Umbilical cord (tissue), 2 donors: ENCODE results near the gene ZNF609. TPM values are rescaled to one million over a fixed set of nuclear protein-coding genes. Genes with fewer than 3 reads are reported as not detected.

Experiments used
- DNase-seq: peaks from one replicate; pipeline ENCODE4 v3.0.0-alpha.2; 2015; ENCODE audit warnings: low spot score
- total RNA-seq: library from RNA; depleted of rRNA; stranded (reverse); fragments of >200 nt; gene quantifications from one replicate; pipeline ENCODE4 v1.2.3, GENCODE V29; 2014; ENCODE audit warnings: low replicate concordance; ENCODE audit not compliant: insufficient read depth

Gene ZNF609
- total RNA-seq, 1 donor from 2014 or later, result 14.4 TPM

GRCh38 chr15:64651601-64652191 lies 191.3 kb downstream of the ZNF609 start:
- DNase-seq, result no peak

- DNase-seq, result no peak
Observed at GRCh38 chr15:64653757-64654156, 193.4 kb downstream of the ZNF609 start.

DNA sequence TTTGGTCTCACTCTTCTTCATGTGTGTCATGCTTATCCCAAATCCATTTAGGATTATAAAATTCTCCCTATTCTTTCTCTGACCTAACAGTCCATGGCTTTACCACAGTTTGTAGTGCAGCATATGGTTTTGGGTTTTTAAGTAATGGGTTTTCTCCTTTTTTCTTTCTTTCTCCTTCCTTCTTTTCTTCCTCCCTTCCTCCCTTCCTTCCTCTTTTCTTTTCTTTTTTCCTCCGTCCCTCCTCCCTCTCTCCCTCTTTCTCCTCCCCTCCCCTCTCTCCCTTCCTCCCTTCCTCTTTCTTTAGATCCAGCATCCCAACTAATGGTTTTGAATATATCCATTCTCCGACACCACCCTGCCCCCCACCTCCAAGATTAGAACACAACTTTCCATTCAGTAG lies 196.1 kb downstream of the ZNF609 start:
- no peak for DNase-seq

DNA sequence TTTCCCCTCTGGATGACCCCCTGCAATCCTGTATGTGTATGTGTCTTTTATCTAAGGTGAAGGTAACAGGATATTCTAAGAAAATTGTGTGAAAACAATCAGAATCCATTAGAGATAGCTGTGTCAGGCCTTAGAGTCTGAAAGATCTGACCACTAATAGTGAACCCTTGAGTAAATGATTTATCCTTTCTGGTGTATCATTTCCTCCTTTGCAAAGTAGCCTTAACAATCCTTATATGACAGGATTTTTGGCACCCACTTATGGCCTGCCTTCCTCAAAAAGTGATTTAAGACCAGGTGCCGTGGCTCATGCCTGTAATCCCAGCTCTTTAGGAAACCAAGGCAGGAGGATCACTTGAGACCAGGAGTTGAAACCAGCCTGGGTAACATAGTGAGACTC lies 204.8 kb downstream of the ZNF609 start:
- no peak for DNase-seq

DNA sequence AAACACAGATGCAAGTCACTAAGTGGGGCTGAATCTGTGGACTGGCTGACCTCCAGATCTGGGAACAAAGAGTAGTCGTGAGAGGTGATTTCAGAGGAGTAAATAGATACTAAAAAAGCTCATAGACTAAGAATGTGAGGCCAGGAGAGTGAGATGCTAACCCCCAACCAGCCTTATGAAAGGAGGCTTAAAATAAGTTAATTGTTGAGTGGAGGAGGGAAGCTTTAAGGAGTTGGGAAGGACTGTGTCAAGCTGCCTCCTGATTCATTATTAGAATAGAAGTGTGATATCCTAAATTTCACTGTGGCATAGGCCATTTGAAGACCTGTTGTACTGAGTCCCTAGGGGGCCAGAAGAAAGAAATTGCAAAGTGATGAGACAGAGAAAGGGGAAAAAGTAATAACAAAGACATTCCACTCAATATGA lies 207.4 kb downstream of the ZNF609 start:
- no peak for DNase-seq

GRCh38 chr15:64673866-64674265 lies 213.5 kb downstream of the ZNF609 start:
- DNase-seq, result no peak

DNA sequence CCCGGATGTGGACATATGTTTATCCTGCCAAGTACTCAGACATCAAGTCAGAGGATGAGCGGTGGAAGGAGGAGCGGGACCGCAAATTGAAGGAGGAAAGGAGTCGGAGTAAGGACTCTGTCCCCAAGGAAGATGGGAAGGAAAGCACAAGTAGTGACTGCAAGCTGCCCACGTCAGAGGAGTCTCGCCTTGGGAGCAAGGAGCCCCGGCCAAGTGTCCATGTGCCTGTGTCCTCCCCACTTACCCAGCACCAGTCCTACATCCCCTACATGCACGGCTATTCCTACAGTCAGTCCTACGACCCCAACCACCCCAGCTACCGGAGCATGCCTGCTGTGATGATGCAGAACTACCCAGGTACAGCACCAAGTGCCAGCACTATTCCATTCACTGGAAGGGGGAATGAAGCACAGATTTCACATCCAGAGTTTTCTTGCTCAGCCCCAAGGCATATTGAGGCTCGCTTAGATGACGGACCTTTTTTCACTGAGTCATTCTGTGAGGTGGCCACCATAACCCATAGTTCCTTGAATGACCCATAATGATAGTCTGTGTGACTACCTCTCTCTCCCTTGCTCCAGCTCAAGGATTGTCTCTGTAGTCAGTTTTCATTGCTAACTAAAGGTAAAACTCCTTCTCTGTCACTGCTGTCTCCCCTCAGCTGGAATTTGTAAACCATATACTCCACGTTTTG lies 217.9 kb downstream of the ZNF609 start:
- no peak for DNase-seq

DNA sequence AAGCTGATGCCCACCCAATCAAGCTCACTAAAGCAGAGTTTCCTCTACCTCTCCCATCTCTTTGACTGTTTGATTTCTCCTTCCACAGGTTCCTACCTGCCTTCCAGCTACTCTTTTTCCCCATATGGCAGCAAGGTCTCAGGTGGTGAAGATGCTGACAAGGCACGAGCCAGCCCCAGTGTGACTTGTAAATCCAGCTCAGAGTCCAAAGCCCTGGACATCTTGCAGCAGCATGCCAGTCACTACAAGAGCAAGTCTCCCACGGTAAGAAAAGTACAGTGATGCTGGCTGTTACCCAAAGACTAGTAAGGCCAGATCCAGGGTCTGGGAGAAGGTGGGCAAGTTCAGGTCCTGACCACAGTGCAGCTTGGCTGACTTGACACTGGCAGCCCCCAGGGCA lies 219.7 kb downstream of the ZNF609 start:
- no peak for DNase-seq

DNA sequence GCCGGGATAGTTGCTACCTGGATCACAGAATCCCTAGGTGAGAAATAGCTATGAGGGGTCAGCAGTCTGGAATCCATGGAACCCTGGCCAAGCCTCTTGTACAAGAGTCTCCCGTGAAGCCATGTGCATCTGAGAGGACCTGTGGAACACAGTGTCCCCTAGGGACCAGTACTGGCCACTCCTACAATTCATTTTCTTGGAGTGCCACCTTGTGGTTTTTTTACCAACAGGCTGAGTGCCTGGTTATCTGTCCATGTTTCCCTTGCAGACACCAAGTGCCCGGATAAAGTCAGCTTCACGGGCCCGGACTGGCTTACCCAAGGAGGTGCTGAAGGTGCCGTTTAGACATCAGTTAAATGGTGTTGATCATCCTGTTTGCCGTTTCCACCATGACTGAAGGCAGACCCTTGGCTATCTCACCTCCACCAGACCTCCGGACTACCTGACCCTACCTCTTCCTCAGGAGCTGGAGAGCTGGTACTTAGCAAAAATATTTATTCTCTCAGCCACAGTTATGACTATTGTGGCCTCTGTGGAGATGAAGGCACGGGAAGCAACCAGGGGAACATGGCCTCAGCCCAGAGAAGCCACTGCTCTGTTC lies 221.1 kb downstream of the ZNF609 start:
- no peak for DNase-seq

- no peak for DNase-seq
Observed at GRCh38 chr15:64682255-64682654, 221.9 kb downstream of the ZNF609 start.

DNA sequence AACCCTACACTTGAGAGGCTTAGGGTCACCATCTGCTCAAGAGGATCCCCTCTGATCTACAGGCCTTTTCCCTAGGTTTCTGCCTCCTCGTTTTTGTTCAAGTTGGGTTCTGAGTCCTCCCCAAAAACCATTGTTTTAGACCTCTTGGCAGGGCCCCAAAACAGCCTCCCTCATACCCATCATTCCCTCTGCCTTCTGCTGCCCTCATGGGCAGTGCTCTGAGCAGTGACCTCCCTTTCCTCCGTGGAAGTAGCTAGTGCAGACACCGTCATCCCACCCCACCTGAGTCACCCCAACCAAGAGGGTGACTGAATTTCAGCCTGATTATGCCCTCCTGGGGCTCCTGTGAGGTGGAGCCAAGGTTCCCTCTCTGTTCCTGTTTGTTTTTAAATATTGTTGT lies 223.0 kb downstream of the ZNF609 start:
- no peak for DNase-seq

DNA sequence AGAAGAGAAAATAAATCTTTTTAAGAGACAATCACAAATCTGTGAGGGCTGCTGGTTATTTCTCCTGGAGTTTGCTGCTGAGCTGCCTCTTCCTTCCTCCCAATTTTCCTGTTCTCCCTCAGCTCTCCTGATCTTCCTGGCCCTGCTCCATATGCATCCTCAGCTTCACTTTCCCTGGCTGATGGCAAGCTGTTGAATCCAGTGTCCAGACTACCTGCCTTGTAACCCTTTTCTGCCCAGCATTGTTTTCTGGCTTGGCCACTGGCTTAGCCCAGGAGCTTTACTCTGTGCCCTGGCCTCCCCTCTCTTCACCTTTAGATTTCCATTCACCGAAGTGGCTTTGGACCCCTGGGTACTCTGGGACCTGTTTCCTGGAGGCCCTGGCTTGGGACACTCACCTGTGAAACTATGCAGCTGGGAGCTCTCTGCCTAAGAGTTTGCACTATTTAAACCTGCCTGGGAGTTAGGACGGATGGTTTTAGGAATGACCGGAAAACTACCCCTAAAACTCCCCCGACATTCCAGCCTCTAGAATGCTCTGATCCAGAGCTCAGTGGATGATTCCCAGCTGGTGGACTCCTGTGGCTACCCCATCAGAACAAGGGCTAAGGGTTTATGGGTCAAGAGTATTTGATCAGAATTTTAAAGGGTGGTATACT lies 225.0 kb downstream of the ZNF609 start:
- no peak for DNase-seq

DNA sequence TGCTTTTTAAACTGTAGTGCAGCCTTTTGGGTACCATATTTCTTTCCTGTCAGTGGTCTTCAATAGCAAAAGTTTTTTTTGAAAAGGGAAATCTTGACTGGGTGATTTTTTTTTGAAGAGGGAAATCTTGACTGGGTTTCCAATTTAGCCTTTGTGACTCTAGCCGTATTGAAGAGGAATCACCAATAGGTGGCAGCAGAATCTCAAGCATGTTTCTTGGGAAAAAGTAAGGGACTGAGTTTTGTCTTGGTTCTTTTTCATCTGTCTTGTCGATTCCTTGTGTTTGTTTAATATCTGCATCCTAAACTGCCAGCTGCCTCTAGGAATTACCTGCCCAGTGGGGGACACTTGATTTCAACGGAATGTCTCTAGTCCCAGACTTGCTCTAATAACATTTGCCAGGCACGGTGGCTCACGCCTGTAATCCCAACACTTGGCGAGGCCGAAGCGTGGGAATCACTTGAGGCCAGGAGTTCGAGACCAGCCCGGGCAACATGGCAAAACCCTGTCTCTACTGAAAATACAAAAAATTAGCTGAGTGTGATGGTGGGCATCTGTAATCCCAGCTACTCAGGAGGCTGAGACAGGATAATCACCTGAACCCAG lies 225.9 kb downstream of the ZNF609 start:
- DNase-seq, result peak; percentile 68

- no peak for DNase-seq
Observed at GRCh38 chr15:64687172-64687571, 226.8 kb downstream of the ZNF609 start.

DNA sequence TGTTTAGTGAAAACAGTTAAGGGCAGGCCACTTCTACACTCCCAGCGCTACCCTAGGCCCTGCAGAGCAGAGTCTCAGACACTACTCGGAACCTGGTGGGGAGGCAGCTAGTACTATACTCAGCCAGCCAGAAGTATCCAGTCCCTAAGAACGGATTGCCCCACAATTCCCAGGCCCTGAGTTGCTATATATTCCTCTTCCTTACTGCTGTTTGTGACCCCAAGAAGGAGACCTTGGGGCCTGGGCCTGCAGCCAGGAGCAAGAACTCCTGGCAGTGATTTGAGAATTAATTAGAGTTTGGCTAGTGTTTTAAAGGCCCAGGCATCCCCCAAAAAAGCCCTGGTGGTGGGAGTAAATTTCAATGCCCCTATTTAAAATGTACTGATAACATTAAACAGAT lies 227.3 kb downstream of the ZNF609 start:
- no peak for DNase-seq

- DNase-seq, result no peak
Observed at GRCh38 chr15:64688770-64689169, 228.4 kb downstream of the ZNF609 start.

DNA sequence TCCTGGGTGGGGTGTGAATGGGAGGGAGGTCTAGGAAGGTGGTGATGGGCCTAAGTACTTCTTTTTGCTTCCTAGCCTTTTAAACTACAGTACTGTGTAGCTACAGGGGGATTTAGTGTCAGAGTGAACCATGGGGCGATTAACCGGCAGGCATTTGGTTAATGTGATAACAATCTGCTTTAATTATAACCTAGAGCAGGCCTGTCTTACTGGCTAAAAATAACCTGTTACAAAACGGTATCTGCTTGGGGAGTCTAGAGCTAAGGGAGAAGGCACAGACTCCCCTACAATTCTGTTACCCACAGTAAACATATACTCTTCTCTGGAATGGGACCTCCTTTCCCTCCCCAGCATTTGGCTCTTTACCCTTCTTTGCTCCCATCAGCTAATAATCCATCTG lies 229.6 kb downstream of the ZNF609 start:
- DNase-seq, result no peak

GRCh38 chr15:64690578-64691296 lies 230.4 kb downstream of the ZNF609 start:
- DNase-seq, result no peak

DNA sequence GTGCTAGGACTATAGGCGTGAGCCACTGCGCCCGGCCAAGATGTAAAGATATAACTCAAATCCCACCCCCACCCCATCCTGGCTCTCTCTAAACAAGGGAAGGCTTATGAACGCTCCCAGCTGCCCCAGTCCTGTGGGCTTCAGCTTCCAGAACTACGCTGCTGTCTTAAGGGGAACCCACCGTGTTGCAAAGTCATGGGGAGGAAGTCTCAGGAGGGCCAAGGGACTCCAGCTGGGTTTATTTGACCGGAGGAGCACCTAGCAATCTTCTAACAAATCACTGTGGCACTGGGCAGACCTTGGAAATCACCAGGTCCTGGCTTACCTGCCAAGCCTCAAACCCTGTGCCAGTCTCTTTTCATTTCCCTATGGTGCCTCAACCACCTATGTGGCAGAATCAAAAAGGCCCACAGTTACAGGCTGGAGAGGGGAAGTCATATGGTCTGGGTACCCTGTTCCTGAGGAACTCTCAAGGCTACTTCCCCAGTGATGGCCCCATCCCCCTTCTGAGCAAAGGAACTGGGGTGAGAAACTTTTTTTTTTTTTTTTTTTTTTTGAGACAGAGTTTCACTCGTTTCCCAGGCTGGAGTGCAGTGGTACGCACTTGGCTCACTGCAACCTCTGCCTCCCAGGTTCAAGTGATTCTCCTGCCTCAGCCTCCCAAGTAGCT lies 231.7 kb downstream of the ZNF609 start:
- DNase-seq, result no peak

DNA sequence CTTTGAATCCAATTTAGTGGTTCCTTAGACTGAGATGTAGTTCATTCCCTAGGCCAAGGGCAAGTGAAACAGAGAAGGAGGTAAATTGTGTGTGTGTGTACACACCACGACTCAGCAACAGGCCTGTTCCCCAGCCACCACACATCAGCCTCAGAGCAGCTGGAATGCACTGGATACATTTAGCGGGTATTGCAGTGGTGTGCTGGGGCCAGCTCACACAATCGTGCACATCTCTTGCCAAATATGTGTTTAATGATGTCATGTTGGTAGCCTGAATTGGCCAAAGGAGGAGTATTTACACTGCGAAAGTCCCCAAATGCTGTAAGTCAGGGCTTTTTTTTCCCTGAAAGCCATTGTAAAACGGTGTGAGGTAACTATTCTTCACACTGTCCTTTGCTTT lies 232.8 kb downstream of the ZNF609 start:
- peak; percentile 64 for DNase-seq

GRCh38 chr15:64694816-64695215 lies 234.4 kb downstream of the ZNF609 start:
- DNase-seq, result no peak
